Endothelial cell (in vitro differentiated cells): ENCODE data around the gene LPP. TPM values are rescaled to one million over a fixed set of nuclear protein-coding genes. Genes with fewer than 3 reads are reported as not detected.

Experiments used
- DNase-seq: peaks from one replicate; pipeline ENCODE4 v3.0.0; 2021; ENCODE audit warnings: low spot score
- H3K27ac Mint-ChIP-seq: one replicate; pipeline ENCODE4 v1.8.0; 2021; ENCODE audit warnings: mixed read lengths, inconsistent platforms; ENCODE audit not compliant: unreplicated experiment
- H3K27me3 Mint-ChIP-seq: one replicate; pipeline ENCODE4 v1.8.0; 2021; ENCODE audit warnings: mild to moderate bottlenecking, moderate library complexity, mixed read lengths, inconsistent platforms; ENCODE audit not compliant: unreplicated experiment
- H3K36me3 Mint-ChIP-seq: one replicate; pipeline ENCODE4 v1.8.0; 2021; ENCODE audit warnings: mild to moderate bottlenecking, low read depth, mixed read lengths, inconsistent platforms; ENCODE audit not compliant: unreplicated experiment
- H3K4me1 Mint-ChIP-seq: one replicate; pipeline ENCODE4 v1.8.0; 2021; ENCODE audit warnings: mild to moderate bottlenecking, mixed read lengths, inconsistent platforms; ENCODE audit not compliant: unreplicated experiment
- H3K4me3 Mint-ChIP-seq: one replicate; pipeline ENCODE4 v1.8.0; 2021; ENCODE audit warnings: mild to moderate bottlenecking, mixed read lengths, inconsistent platforms; ENCODE audit not compliant: unreplicated experiment
- H3K9me3 Mint-ChIP-seq: one replicate; pipeline ENCODE4 v1.8.0; 2021; ENCODE audit warnings: mixed read lengths, inconsistent platforms; ENCODE audit not compliant: unreplicated experiment
- CTCF ChIP-seq: fragments of 200-600 bp; sonication (generic); IDR thresholded peaks from one replicate; pipeline ENCODE4 v1.5.0; 2021; ENCODE audit warnings: antibody characterized with exemption; ENCODE audit not compliant: unreplicated experiment
- total RNA-seq: library from RNA; stranded (reverse); fragmentation: NEBNext Ultra II Directional; extraction: Animal tissue kit (Norgen Biotek cat#: 25700); gene quantifications from one replicate; pipeline ENCODE4 v1.2.1, GENCODE V29; 2021; ENCODE audit not compliant: unreplicated experiment

The LPP gene
- total RNA-seq, 1 donor from 2014 or later: 181 TPM

GRCh38 chr3:188686324-188686723, 532.4 kb downstream of the LPP start:
- Mint-ChIP-seq H3K4me1 (peaks cover 10% of the 10 kb centered on the region), H3K27ac (no peak overlapping the region), H3K4me3 (no peak overlapping the region), H3K27me3 (no peaks in the 10 kb centered on the region), H3K36me3 (no peaks in the 10 kb centered on the region), H3K9me3 (no peaks in the 10 kb centered on the region)
- no peak for DNase-seq
- TF ChIP-seq CTCF: no peak

- H3K36me3 Mint-ChIP-seq: no peaks in the 10 kb centered on the region
- peak; percentile 10 for DNase-seq
- peak overlapping the region; percentile 11 for H3K27ac Mint-ChIP-seq
- peaks cover 9% of the 10 kb centered on the region for H3K4me1 Mint-ChIP-seq
- no peaks in the 10 kb centered on the region for H3K27me3 Mint-ChIP-seq
- H3K4me3 Mint-ChIP-seq: no peak overlapping the region
- no peak for TF ChIP-seq CTCF
- H3K9me3 Mint-ChIP-seq: no peaks in the 10 kb centered on the region
Observed at GRCh38 chr3:188687389-188687788, 533.4 kb downstream of the LPP start.

GRCh38 chr3:188689101-188689574, 535.2 kb downstream of the LPP start:
- Mint-ChIP-seq H3K27me3 (no peaks in the 10 kb centered on the region), H3K27ac (no peak overlapping the region), H3K4me1 (peaks cover 9% of the 10 kb centered on the region), H3K4me3 (no peak overlapping the region), H3K36me3 (no peaks in the 10 kb centered on the region), H3K9me3 (no peaks in the 10 kb centered on the region)
- DNase-seq: no peak
- TF ChIP-seq CTCF: no peak

GRCh38 chr3:188690064-188690463, 536.1 kb downstream of the LPP start:
- no peak overlapping the region for H3K4me3 Mint-ChIP-seq
- no peak overlapping the region for H3K27ac Mint-ChIP-seq
- no peaks in the 10 kb centered on the region for H3K9me3 Mint-ChIP-seq
- DNase-seq: no peak
- peaks cover 9% of the 10 kb centered on the region for H3K4me1 Mint-ChIP-seq
- H3K27me3 Mint-ChIP-seq: no peaks in the 10 kb centered on the region
- no peak for TF ChIP-seq CTCF
- no peaks in the 10 kb centered on the region for H3K36me3 Mint-ChIP-seq

- no peaks in the 10 kb centered on the region for H3K36me3 Mint-ChIP-seq
- no peak for TF ChIP-seq CTCF
- H3K4me3 Mint-ChIP-seq: no peak overlapping the region
Observed at GRCh38 chr3:188691004-188691403, 537.0 kb downstream of the LPP start.

More at GRCh38 chr3:188691004-188691403, 537.0 kb downstream of the LPP start:
- peaks cover 9% of the 10 kb centered on the region for H3K4me1 Mint-ChIP-seq
- no peaks in the 10 kb centered on the region for H3K27me3 Mint-ChIP-seq
- no peak for DNase-seq
- H3K9me3 Mint-ChIP-seq: no peaks in the 10 kb centered on the region
- no peak overlapping the region for H3K27ac Mint-ChIP-seq
